GM12875 (cell line): ENCODE measurements around the gene HEATR5B.

Experiments
- H3K4me3 ChIP-seq: one replicate; pipeline ENCODE4 v1.5.1; 2011; ENCODE audit warnings: low read depth, low read length, control low read depth
- TF ChIP-seq, protein P1 (sequence below): IDR thresholded peaks from 2 replicates; pipeline ENCODE4 v1.5.1; 2011; ENCODE audit warnings: low read depth, mild to moderate bottlenecking, control low read depth, inconsistent platforms, low read length, moderate library complexity, borderline replicate concordance; ENCODE audit not compliant: insufficient read depth

The HEATR5B gene

GRCh38 chr2:36964496-36965058, 119.6 kb downstream of the HEATR5B start:
- TF ChIP-seq, protein P1, sequence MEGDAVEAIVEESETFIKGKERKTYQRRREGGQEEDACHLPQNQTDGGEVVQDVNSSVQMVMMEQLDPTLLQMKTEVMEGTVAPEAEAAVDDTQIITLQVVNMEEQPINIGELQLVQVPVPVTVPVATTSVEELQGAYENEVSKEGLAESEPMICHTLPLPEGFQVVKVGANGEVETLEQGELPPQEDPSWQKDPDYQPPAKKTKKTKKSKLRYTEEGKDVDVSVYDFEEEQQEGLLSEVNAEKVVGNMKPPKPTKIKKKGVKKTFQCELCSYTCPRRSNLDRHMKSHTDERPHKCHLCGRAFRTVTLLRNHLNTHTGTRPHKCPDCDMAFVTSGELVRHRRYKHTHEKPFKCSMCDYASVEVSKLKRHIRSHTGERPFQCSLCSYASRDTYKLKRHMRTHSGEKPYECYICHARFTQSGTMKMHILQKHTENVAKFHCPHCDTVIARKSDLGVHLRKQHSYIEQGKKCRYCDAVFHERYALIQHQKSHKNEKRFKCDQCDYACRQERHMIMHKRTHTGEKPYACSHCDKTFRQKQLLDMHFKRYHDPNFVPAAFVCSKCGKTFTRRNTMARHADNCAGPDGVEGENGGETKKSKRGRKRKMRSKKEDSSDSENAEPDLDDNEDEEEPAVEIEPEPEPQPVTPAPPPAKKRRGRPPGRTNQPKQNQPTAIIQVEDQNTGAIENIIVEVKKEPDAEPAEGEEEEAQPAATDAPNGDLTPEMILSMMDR: no peak

GRCh38 chr2:36963734-36964133, 120.4 kb downstream of the HEATR5B start:
- TF ChIP-seq, protein P1: no peak
- no peak overlapping the region for H3K4me3 ChIP-seq

More at GRCh38 chr2:36964496-36965058, 119.6 kb downstream of the HEATR5B start:
- H3K4me3 ChIP-seq: no peak overlapping the region

GRCh38 chr2:36963106-36963505, 121.1 kb downstream of the HEATR5B start:
- TF ChIP-seq, protein P1: no peak
- no peak overlapping the region for H3K4me3 ChIP-seq

- H3K4me3 ChIP-seq: no peak overlapping the region
Measured at GRCh38 chr2:36960773-36961172, 123.4 kb downstream of the HEATR5B start.

DNA sequence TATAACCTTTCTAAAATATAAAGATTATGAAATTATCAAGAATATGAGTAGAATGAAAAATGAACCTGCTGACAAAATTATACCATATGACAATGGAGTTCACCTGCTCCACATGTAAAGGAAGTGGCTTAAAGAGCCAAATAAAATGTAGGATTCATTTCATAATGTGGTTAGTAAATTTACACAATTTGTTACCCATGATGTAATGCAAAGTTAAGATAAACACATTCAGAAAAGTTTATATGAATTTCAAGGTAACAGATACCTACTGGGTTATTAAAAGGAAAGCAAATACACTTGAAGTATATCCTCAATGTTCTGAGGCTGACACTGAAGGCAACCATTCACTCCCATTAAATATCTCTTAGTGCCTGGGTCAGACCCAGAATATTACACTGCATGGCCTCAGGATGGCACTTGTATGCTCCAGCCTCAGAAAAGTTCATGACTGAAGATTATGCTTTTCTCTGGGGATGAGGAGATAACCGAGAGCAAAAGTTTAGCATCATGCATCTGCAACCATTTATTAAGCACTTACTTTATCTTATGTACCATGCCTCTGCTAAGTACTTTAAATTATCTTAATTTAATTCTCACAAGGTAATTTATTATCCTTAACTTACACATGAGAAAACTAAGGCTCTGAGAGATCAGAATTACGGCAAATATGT, 124.0 kb downstream of the HEATR5B start:
- H3K4me3 ChIP-seq: no peak overlapping the region
- TF ChIP-seq, protein P1: no peak

More at GRCh38 chr2:36960773-36961172, 123.4 kb downstream of the HEATR5B start:
- TF ChIP-seq, protein P1: no peak

DNA sequence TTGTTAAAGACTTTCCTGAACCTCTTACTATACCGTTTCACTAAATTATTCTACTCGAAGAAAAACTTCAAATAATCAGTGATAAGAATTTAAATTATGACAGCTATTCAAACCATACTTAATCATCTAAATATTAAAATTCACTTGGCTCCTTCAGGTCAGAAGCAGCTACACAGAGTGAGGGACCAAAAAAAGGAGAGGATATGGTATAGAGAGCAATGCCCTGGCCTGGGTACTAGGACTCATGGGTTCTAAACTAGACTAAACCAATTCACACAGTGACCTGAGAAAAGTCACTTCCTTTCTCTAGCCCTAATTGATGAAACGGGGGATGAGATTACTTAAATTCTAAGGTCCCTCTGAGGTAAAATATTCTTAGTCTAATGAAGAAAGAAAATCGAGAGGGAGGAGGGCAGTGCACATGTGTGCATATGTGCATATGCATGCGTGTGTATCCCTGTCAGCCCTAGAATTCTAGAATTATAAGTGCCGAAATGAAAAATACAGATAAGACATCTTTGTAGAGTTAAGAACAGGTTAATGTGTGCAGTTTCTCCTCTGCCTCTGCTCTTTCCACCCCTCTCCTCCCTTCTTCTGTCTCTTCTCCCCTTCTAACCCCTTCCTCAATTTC, 129.1 kb downstream of the HEATR5B start:
- TF ChIP-seq, protein P1: no peak

GRCh38 chr2:36952748-36953197, 131.4 kb downstream of the HEATR5B start:
- no peak overlapping the region for H3K4me3 ChIP-seq
- TF ChIP-seq, protein P1: no peak

More for the DNA sequence above, 129.1 kb downstream of the HEATR5B start:
- no peak overlapping the region for H3K4me3 ChIP-seq
